HG02623 (cell line): ENCODE measurements around the gene PLXNA4.

Source experiments
- ATAC-seq: cut with Tn5 transposase; IDR thresholded peaks from one replicate; pipeline ENCODE4 v1.9.1; 2021; ENCODE audit warnings: moderate library complexity; ENCODE audit not compliant: unreplicated experiment

PLXNA4 gene

GRCh38 chr7:132225216-132226030 lies 350.8 kb downstream of the PLXNA4 start:
- no peak for ATAC-seq

DNA sequence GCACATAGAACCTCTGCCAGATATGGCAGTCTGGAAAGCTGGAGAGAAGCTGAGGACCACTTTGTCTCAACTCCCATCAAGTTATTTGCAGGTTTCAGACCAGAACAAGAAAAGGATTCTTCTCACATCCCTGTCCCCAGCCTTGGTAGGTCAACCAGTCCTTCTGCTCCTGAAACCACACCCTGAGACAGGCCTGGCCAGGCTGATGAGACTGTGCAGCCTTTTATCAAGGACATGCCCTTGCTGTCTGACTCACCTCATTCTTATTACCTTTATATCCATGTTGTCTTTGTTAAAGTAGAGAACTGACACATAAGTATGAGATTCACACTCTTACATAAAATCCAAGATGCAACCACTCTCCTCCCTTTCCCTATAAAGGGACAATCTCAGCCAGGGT lies 354.9 kb downstream of the PLXNA4 start:
- ATAC-seq: no peak

- ATAC-seq: no peak
These were observed 356.2 kb downstream of the PLXNA4 start for GRCh38 chr7:132220060-132220459.

GRCh38 chr7:132218876-132219275 lies 357.4 kb downstream of the PLXNA4 start:
- ATAC-seq: no peak

GRCh38 chr7:132216847-132217525 lies 359.3 kb downstream of the PLXNA4 start:
- ATAC-seq: no peak

DNA sequence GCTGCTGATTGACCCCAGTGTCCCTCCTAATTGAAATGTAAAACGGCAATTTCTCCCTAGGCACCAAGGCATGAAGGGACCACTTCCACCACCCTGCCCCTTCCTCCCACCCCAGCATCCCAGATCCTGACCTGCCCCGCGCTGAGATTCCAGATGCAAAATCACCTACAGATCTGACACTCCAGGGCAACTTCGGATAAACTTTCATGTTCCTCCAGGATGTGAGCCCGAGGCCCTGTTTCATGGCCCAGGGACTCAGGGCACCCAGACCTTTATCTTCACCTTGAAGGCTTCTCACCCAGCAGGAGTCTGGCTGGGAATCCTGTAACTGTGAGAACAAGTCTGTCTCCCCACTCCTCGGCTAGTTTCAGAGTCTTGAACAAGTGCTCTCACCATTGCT lies 361.8 kb downstream of the PLXNA4 start:
- no peak for ATAC-seq

DNA sequence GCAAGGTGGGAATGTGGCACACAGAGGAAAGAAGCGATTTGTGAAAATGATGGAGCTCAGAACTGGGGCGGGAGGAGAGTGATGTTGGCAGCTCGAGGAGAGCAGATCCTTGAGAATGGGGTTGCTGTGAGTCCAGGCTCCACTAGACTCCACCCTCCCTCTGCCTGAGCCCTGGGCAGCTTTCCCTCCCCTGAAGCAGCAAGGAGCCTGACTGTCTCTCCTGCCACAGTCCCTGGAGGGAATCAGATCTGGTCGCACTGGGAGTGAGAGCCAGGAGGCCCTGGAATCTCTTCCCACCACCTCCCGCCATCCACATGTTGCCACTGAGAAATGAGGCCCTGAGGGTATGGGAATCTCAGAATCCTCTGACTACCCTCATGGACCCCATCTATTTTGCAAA lies 362.7 kb downstream of the PLXNA4 start:
- ATAC-seq: no peak

DNA sequence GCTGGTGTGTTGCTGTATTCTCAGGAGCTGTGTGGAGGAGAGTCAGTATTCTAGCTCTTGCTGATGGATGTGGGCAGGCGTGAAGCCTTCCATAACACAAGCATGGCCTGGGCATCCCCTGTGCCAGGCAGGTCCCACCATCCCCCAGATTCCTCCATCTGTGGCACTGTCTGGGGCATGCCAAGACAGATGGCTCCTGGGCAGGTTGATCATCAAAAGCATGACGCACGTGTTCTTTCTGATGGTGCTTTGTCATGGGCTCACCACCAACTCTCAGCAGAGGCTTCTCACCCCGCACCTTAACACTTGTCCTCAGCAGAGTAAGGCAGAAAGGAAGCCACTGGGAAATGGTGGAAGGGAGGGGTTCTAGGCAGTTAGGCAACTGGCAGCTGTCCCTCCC lies 364.3 kb downstream of the PLXNA4 start:
- ATAC-seq: no peak

- ATAC-seq: no peak
These were observed 365.4 kb downstream of the PLXNA4 start for GRCh38 chr7:132210821-132211220.

DNA sequence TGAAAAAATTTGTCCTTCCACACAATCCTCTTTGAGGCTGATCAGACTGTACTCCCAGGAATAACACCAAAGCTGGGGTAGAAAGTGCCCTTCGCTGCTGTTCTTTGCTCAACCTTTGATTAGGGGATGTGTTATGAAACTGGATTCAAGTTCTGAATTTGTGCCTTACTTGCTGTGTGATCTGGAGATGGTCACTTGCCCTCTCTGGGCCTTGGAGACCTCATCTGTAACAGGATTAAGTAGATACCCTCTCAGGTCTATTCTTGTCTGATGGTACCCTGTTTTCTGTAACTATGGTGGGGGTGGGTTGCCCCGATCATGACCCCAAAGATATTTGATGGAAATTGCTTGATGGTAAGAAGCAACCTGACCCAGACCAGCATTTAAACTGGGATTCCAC lies 368.5 kb downstream of the PLXNA4 start:
- ATAC-seq: no peak

GRCh38 chr7:132207211-132207610 lies 369.1 kb downstream of the PLXNA4 start:
- no peak for ATAC-seq

- ATAC-seq: no peak
These were observed 369.7 kb downstream of the PLXNA4 start for GRCh38 chr7:132206594-132206993.

DNA sequence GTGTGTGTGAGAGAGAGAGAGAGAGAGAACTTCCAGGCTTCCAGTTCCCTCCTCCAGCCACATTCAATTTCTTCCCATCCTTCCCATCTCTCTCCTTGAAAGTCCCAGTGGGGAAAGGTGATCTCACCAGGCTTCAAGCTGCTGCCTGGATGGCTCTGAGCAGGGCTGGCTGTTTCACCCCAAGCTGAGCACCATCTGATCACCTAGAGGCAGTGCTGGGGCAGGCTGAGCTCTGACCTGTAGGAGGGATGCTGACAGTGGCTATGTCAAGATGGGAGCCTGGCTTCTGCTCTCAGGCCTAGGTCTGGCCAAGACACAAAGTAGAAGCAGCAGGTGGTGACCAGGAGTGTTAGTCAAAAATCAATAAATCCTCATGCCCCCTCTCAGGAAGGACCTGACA lies 370.8 kb downstream of the PLXNA4 start:
- ATAC-seq: no peak

DNA sequence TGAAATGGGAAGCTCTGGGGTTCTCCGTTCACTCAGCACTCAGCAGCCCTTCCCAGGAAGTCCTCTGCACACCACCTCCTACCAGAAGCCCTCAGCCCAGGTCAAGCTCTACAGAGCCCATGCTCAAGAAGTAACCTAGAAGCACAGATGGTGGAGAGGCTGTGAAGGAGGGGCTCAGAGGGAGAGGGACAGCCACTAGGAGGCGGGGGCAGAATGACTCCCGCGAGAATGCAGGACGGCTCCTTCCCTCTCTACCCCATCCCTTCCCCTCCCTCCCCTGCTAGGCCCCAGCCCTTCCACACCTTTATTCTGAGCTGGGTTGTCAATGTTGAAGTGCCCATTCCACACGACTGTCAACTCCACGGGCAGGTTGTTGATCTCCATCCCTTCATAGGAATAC lies 373.2 kb downstream of the PLXNA4 start:
- no peak for ATAC-seq

DNA sequence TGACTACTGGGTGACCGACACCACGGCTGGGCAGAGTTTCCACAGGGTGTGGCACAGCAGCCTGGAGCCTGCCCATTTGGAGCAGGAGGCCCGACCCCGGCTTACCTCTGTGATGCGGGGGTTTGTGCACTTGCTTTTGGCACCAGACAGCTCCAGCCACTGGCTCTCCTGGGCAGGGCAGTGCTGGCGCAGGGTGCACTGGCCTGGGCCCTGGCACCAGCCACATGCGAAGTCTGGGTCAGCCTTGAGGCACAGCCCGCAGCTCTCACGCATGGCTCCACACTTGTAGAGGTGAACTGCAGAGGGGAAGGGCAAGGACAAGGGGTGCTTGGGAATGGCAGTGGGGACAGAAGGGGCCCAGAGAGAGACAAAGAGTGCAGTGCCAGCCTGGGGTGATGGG lies 373.7 kb downstream of the PLXNA4 start:
- no peak for ATAC-seq

DNA sequence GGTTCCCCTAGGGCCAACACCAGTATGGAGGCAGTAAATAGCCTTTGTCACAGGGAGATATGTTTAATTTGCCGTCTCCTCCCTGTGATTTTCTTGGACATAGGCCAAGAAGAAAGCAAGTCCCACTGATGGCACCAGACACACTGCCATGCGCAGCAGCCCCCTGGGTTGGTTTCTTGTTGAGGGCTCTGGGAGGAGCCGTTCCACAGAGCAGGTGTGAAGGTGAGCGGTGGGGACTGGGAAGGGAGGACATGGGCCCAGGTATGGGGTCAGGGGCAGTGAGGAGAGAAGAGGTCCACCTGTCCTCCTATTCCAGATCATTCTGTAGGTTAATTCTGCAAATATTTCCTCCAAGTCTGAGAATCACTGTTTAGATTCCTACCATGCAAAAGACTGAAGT lies 376.1 kb downstream of the PLXNA4 start:
- ATAC-seq: no peak

DNA sequence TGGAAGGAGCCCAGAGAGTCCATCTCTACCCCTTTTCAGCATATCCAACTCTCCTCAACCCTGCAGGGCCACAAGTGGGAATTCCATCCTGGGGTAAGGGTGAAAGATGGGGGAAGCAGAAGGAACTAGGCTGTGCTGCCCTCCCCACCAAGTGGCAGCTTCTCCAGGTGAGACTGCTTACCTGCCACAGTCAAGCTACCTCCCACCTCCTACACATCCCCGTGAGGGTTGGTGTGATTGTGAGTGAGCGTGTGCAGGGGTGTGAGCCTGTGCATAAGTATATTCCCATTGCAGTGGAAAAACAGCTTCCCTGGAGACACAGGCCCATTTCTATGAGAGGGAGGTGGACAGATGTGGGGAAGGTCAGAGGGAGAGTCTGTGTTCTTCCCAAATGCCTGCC lies 376.6 kb downstream of the PLXNA4 start:
- ATAC-seq: no peak

DNA sequence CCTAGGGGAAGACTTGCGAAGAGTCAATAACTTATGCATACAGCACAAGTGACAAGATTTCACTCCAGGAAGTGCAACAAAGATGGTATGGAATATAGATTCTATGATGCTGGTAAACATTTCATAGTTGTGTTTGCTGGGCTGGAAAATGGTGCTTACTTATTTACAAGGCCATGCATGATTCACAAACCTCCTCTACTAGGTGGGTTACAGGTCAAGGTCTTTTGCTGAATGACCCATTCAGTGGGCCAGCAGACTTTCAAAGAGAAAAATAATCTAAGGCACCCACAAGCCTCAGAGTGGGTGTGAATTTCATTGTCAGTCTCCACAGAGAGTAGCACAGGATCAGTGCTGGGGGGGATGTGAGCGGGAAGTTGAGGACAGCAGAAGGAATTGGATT lies 378.5 kb downstream of the PLXNA4 start:
- no peak for ATAC-seq

- no peak for ATAC-seq
These were observed 382.4 kb downstream of the PLXNA4 start for GRCh38 chr7:132193898-132194297.

GRCh38 chr7:132192809-132193208 lies 383.5 kb downstream of the PLXNA4 start:
- ATAC-seq: no peak

- ATAC-seq: no peak
These were observed 384.9 kb downstream of the PLXNA4 start for GRCh38 chr7:132191418-132191817.

GRCh38 chr7:132190683-132191082 lies 385.6 kb downstream of the PLXNA4 start:
- ATAC-seq: no peak

DNA sequence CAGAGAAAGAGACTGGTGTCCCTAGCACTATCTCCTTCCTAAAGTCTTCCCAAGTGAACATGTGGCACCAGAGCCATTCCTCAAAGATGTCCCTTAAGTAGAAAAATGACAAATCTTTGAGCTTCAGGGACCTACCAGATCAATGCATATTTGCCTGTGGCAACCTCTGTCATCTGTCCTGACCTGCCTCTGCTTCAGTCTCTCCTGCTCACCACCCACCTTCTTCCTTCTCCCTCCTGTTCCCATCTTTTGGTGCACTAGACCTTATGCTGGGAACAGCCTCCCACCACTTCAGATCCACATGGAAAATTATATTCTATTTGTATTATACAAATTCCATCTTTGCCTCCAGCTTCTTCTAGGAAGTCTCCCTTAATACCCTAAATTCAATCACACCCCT lies 386.4 kb downstream of the PLXNA4 start:
- ATAC-seq: no peak
